PC-3 (cell line): ENCODE results near the gene ATG13.

Experiments
- EZH2phosphoT487 ChIP-seq: fragments of 300-600 bp; sonication (generic); IDR thresholded peaks from 2 replicates; pipeline ENCODE4 v1.6.1; 2018; ENCODE audit warnings: mild to moderate bottlenecking, antibody characterized with exemption, low read length, borderline replicate concordance
- TF ChIP-seq, protein P1 (sequence below): fragments of 300-600 bp; sonication (generic); conservative IDR thresholded peaks from 2 replicates; pipeline ENCODE4 v1.5.1; 2017; ENCODE audit warnings: antibody characterized with exemption, low read depth, mild to moderate bottlenecking, low read length

DNA sequence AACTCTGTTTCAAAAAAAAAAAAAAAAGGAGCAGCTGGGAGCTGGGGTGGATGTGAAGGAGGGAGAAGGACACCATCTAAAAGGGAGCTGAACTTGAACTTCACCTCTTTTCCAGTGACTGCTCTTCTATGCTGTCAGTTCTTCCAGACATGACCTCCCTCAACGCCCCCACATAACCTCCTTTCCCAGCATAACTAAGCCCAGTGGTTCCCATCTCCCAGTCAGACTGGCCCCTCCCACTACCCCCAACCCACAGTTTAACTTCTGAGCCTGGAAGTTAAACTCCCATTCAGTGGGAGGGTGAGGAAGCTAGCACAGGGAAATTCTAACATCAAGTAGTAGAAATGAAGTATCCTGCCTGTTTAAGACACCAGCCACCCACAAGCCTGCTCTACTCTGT is 81.2 kb downstream of the ATG13 start:
- TF ChIP-seq, protein P1, sequence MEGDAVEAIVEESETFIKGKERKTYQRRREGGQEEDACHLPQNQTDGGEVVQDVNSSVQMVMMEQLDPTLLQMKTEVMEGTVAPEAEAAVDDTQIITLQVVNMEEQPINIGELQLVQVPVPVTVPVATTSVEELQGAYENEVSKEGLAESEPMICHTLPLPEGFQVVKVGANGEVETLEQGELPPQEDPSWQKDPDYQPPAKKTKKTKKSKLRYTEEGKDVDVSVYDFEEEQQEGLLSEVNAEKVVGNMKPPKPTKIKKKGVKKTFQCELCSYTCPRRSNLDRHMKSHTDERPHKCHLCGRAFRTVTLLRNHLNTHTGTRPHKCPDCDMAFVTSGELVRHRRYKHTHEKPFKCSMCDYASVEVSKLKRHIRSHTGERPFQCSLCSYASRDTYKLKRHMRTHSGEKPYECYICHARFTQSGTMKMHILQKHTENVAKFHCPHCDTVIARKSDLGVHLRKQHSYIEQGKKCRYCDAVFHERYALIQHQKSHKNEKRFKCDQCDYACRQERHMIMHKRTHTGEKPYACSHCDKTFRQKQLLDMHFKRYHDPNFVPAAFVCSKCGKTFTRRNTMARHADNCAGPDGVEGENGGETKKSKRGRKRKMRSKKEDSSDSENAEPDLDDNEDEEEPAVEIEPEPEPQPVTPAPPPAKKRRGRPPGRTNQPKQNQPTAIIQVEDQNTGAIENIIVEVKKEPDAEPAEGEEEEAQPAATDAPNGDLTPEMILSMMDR, result no peak
- TF ChIP-seq EZH2phosphoT487, result no peak
